Measurements from ENCODE around the gene TNNT2. TPM values are rescaled to one million over a fixed set of nuclear protein-coding genes. Genes with fewer than 3 reads are reported as not detected.
A peak's percentile ranks its signal among the peaks of the same experiment; 100 is the strongest.

Gene TNNT2
- total and polyA plus RNA-seq, 4 donors, result 0.17 to 0.28 (median 0.25) TPM; not detected in 1

- 38% methylated on average over 2 of the region's 2 CpGs for WGBS
- peak; percentile 72 to 81 for TF ChIP-seq HNF4A (conservative IDR thresholded peaks at IDR 0.05)
- no peak for TF ChIP-seq JUND (IDR thresholded peaks at IDR 0.05)
- peak; percentile 38 to 40 for TF ChIP-seq RXRA (IDR thresholded peaks at IDR 0.05)
- peak; percentile 43 for TF ChIP-seq HNF4G (IDR thresholded peaks at IDR 0.05)
- Histone ChIP-seq H3K27ac (ENCODE audit: low read depth in 1 of 2, low read length in 2 of 2) (peak overlapping the region; percentile 84 to 87), H3K36me3 (ENCODE audit: control insufficient read depth in 4 of 4, insufficient read depth in 3 of 4, low read depth in 1 of 4, low read length in 3 of 4) (peaks cover 0 to 3% (median 0%) of the 10 kb centered on the region in 4 donors), H3K9me3 (ENCODE audit: control insufficient read depth in 4 of 4, low read length in 3 of 4) (no peaks in the 10 kb centered on the region), H3K27me3 (ENCODE audit: control insufficient read depth in 4 of 4, insufficient read depth in 4 of 4, low read length in 3 of 4) (no peaks in the 10 kb centered on the region), H3K4me1 (ENCODE audit: control insufficient read depth in 4 of 4, insufficient read depth in 4 of 4, low read length in 3 of 4) (peaks cover 19 to 58% (median 41%) of the 10 kb centered on the region in 4 donors), H3K4me3 (ENCODE audit: low read depth in 1 of 3, low read length in 3 of 3) (peak overlapping the region in 2 of 3 donors; percentile 46 to 53), H3K9ac (ENCODE audit: low read depth in 1 of 2, low read length in 2 of 2) (peak overlapping the region; percentile 17 to 42)
- DNase-seq (ENCODE audit: low spot score), result no peak
Observed at GRCh38 chr1:201397675-201398074, 20.2 kb upstream of the TNNT2 start.

DNA sequence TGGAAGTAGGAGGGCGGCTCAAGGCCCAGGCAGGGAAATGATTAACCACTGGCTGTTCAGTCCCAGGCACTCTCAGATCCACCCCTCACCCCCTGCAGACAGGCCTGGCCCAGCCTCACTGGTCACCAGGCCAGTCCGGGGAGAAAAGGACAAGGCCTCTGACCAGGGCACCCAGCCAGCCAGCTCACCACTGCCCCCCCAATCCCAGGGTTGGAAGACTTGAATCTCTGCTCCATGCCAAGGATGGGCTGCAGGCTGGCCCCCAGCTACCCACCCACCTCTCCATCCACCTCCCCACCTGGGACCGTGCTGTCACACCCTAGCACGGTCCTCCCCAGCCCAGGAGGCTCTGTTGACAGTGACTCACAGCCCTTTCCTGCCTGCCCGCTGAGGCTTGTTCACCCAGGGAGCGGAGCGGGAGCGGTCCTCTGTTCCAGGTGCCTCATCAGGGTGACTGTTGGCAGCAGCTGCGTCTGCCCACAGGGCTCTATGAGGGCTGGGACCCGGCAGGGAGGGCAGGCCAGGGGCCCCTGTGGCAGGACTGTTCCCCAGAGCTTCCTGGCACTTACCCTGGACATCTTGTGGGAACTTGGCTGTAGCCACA lies 19.5 kb upstream of the TNNT2 start:
- Histone ChIP-seq H3K4me1 (ENCODE audit: control insufficient read depth in 4 of 4, insufficient read depth in 4 of 4, low read length in 3 of 4) (peaks cover 19 to 58% (median 41%) of the 10 kb centered on the region in 4 donors), H3K9me3 (ENCODE audit: control insufficient read depth in 4 of 4, low read length in 3 of 4) (no peaks in the 10 kb centered on the region), H3K36me3 (ENCODE audit: control insufficient read depth in 4 of 4, insufficient read depth in 3 of 4, low read depth in 1 of 4, low read length in 3 of 4) (peaks cover 0 to 3% (median 0%) of the 10 kb centered on the region in 4 donors), H3K27ac (ENCODE audit: low read depth in 1 of 2, low read length in 2 of 2) (peak overlapping the region; percentile 84 to 87), H3K27me3 (ENCODE audit: control insufficient read depth in 4 of 4, insufficient read depth in 4 of 4, low read length in 3 of 4) (no peaks in the 10 kb centered on the region), H3K9ac (ENCODE audit: low read depth in 1 of 2, low read length in 2 of 2) (peak overlapping the region; percentile 17 to 23), H3K4me3 (ENCODE audit: low read depth in 1 of 3, low read length in 3 of 3) (peak overlapping the region in 1 of 3 donors; percentile 4)
- TF ChIP-seq FOXA2 (IDR thresholded peaks at IDR 0.05) (peak; percentile 23), RXRA (IDR thresholded peaks at IDR 0.05) (peak; percentile 69 to 84), MAX (IDR thresholded peaks at IDR 0.05) (peak; percentile 41), GABPA (IDR thresholded peaks at IDR 0.05 in 1 of 2, conservative IDR thresholded peaks at IDR 0.05 in 1 of 2) (no peak), ATF3 (IDR thresholded peaks at IDR 0.05) (no peak), FOXA1 (IDR thresholded peaks at IDR 0.05) (no peak), SP1 (IDR thresholded peaks at IDR 0.05) (peak; percentile 72), HNF4G (IDR thresholded peaks at IDR 0.05) (no peak), TAF1 (conservative IDR thresholded peaks at IDR 0.05) (no peak), YY1 (IDR thresholded peaks at IDR 0.05) (peak; percentile 55), JUND (IDR thresholded peaks at IDR 0.05) (peak in 1 of 2 donors; percentile 61), ZBTB33 (IDR thresholded peaks at IDR 0.05) (no peak), HNF4A (conservative IDR thresholded peaks at IDR 0.05) (peak; percentile 64 to 80)
- TF ChIP-seq, protein P1, sequence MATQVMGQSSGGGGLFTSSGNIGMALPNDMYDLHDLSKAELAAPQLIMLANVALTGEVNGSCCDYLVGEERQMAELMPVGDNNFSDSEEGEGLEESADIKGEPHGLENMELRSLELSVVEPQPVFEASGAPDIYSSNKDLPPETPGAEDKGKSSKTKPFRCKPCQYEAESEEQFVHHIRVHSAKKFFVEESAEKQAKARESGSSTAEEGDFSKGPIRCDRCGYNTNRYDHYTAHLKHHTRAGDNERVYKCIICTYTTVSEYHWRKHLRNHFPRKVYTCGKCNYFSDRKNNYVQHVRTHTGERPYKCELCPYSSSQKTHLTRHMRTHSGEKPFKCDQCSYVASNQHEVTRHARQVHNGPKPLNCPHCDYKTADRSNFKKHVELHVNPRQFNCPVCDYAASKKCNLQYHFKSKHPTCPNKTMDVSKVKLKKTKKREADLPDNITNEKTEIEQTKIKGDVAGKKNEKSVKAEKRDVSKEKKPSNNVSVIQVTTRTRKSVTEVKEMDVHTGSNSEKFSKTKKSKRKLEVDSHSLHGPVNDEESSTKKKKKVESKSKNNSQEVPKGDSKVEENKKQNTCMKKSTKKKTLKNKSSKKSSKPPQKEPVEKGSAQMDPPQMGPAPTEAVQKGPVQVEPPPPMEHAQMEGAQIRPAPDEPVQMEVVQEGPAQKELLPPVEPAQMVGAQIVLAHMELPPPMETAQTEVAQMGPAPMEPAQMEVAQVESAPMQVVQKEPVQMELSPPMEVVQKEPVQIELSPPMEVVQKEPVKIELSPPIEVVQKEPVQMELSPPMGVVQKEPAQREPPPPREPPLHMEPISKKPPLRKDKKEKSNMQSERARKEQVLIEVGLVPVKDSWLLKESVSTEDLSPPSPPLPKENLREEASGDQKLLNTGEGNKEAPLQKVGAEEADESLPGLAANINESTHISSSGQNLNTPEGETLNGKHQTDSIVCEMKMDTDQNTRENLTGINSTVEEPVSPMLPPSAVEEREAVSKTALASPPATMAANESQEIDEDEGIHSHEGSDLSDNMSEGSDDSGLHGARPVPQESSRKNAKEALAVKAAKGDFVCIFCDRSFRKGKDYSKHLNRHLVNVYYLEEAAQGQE (IDR thresholded peaks at IDR 0.05), result peak; percentile 47
- DNase-seq (ENCODE audit: low spot score), result peak; percentile 61
- WGBS, result 32% methylated on average over 10 of the region's 10 CpGs
